ENCODE results near the gene KCNQ1. TPM values are rescaled to one million over a fixed set of nuclear protein-coding genes. Genes with fewer than 3 reads are reported as not detected.

KCNQ1 gene
- total and polyA plus RNA-seq, 9 of the 15 experiments (the other 6 are each of a cell fraction or from before 2014, with no cell fraction given), result 0.44 TPM; not detected in 8

DNA sequence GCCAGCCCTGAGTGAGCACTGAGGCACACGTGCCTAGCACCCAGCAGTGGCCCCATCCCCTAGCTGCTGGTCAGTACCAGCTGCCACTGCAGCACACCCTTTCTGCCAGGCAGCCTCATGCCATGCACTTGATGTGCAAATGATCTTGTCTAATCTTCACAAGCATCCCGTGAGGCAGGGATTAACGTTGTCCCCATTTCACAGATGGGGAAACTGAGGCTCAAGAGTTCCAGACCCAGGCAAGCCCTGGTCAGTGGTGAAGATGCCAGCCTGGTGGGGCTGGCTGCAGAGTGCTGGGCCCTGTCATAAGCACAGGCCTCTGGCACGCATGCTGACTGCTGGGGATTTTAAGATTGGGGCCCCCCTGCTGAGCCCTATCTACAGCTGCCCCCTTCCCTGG, 449.1 kb downstream of the KCNQ1 start:
- Histone ChIP-seq H2AFZ (ENCODE audit: low read depth, low read length) (no peak overlapping the region), H3K9me3 (replicated peaks; ENCODE audit: control insufficient read depth, insufficient read depth, low read depth, low read length) (no peaks in the 10 kb centered on the region), H3K27ac (ENCODE audit: extremely low read depth, low read depth, low read length) (no peak overlapping the region), H3K79me2 (ENCODE audit: control insufficient read depth, insufficient read depth, low read length) (no peaks in the 10 kb centered on the region), H3K9ac (ENCODE audit: insufficient read depth in 1 of 2, low read depth in 2 of 2, low read length in 2 of 2) (no peak overlapping the region), H3K4me2 (ENCODE audit: insufficient read depth, low read length) (no peak overlapping the region), H3K27me3 (ENCODE audit: control insufficient read depth in 2 of 2, insufficient read depth in 2 of 2, low read length in 2 of 2) (no peaks in the 10 kb centered on the region), H3K36me3 (ENCODE audit: control insufficient read depth, insufficient read depth, low read length) (no peaks in the 10 kb centered on the region), H3K4me3 (no peak overlapping the region), H3K9me1 (ENCODE audit: control insufficient read depth, insufficient read depth, low read length) (no peaks in the 10 kb centered on the region), H3K4me1 (replicated peaks in 1 of 2; ENCODE audit: control insufficient read depth in 2 of 2, insufficient read depth in 2 of 2, low read length in 2 of 2) (peaks cover 38 to 68% of the 10 kb centered on the region in 2 experiments), H4K20me1 (replicated peaks; ENCODE audit: control insufficient read depth, insufficient read depth, low read length) (no peaks in the 10 kb centered on the region)
- TF ChIP-seq ID3 (CRISPR knock-in tag; IDR thresholded peaks at IDR 0.05) (no peak), ID3 (tag; IDR thresholded peaks at IDR 0.05) (no peak), HDAC2 (IDR thresholded peaks at IDR 0.05) (peak; percentile 61; the same call in 1 of the 2 replicates), RFX1 (IDR thresholded peaks at IDR 0.05) (no peak), SMARCA5 (IDR thresholded peaks at IDR 0.05) (peak; percentile 12; the same call in 1 of the 2 replicates), KDM1A (IDR thresholded peaks at IDR 0.05) (peak in 1 of 2 experiments; percentile 74; a peak in 2 of 4 replicates), CBX1 (IDR thresholded peaks at IDR 0.05; ENCODE audit: low read depth) (peak; percentile 80), BCOR (IDR thresholded peaks at IDR 0.05) (peak; percentile 93), RCOR1 (IDR thresholded peaks at IDR 0.05; ENCODE audit: borderline replicate concordance in 1 of 2, low read depth in 2 of 2, low read length in 2 of 2) (peak in 1 of 2 experiments; percentile 73; a peak in 2 of 4 replicates)
- in situ Hi-C loops (cut with MboI) (no loop called here), intact Hi-C loops (cut with micrococcal nuclease) (loop anchor here (10.0 kb wide), 3 partner anchors 201 to 589 kb away; partner anchors contain the start of genes C11orf21 and TSPAN32)
- FAIRE-seq (no peak), DNase-seq (ENCODE audit: extremely low read depth in 1 of 4, low spot score in 3 of 4) (no peak), ATAC-seq (no peak)
- ChIA-PET CTCF (ENCODE audit: low intra/inter-chr PET ratio) (interaction anchor here (10.6 kb wide), 1 partner anchor 360 kb away, joined by 228 read pairs; no protein-coding TSS in a partner anchor), POLR2A (no interaction called here)
- WGBS (ENCODE audit: insufficient coverage, low coverage, missing lambda C conversion rate), result 59% methylated on average over 4 of the region's 4 CpGs
- BruUV-seq (replicated peaks), result no TSS peak
